ENCODE results near the gene NDST3. TPM values are rescaled to one million over a fixed set of nuclear protein-coding genes. Genes with fewer than 3 reads are reported as not detected.

The NDST3 gene
- total RNA-seq, 1 experiment from 2014 or later = 0.70 TPM

GRCh38 chr4:118180776-118181175 lies 146.5 kb downstream of the NDST3 start:
- Histone ChIP-seq H2BK12ac (ENCODE audit: insufficient read length, low read depth, low read length) (no peak overlapping the region), H3K79me2 (ENCODE audit: insufficient read depth, low read length) (no peaks in the 10 kb centered on the region), H2BK15ac (ENCODE audit: low read depth, low read length) (no peak overlapping the region), H4K8ac (replicated peaks; ENCODE audit: insufficient read length, low read depth, low read length) (no peak overlapping the region), H2AFZ (ENCODE audit: low read length) (no peak overlapping the region), H3K23me2 (ENCODE audit: insufficient read length, low read depth, low read length, poor library complexity, severe bottlenecking) (no peaks in the 10 kb centered on the region), H4K91ac (ENCODE audit: insufficient read length, low read depth, low read length) (no peak overlapping the region), H3K27ac (ENCODE audit: insufficient read length, low read depth, low read length) (no peak overlapping the region), H3K4me1 (ENCODE audit: insufficient read depth, low read length) (no peaks in the 10 kb centered on the region), H3K27me3 (ENCODE audit: insufficient read depth, low read length) (no peaks in the 10 kb centered on the region), H3K4me2 (ENCODE audit: insufficient read depth, insufficient read length, low read length) (no peak overlapping the region), H3K9me3 (ENCODE audit: control insufficient read depth, low read depth, low read length) (no peaks in the 10 kb centered on the region), H3K79me1 (ENCODE audit: insufficient read depth, low read depth, low read length, poor library complexity, severe bottlenecking) (no peaks in the 10 kb centered on the region), H3K23ac (ENCODE audit: insufficient read length, low read depth, low read length) (no peak overlapping the region), H3K9ac (ENCODE audit: extremely low read depth, insufficient read length, low read length) (no peak overlapping the region), H2BK120ac (ENCODE audit: low read depth, low read length, poor library complexity, severe bottlenecking) (no peak overlapping the region), H3T11ph (ENCODE audit: low read length) (no peak overlapping the region), H3K18ac (ENCODE audit: insufficient read length, low read depth, low read length) (no peak overlapping the region), H3K14ac (ENCODE audit: insufficient read depth, low read length) (no peak overlapping the region), H2BK5ac (ENCODE audit: insufficient read length, low read length) (no peak overlapping the region), H2BK20ac (ENCODE audit: low read depth, low read length, poor library complexity, severe bottlenecking) (no peak overlapping the region), H4K5ac (ENCODE audit: insufficient read length, low read depth, low read length) (no peak overlapping the region), H3K56ac (ENCODE audit: insufficient read length, low read depth, low read length) (no peak overlapping the region), H3K4ac (ENCODE audit: low read depth, low read length) (no peak overlapping the region), H2AK5ac (ENCODE audit: insufficient read length, low read length) (no peak overlapping the region), H4K20me1 (ENCODE audit: control insufficient read depth, insufficient read depth, insufficient read length) (no peaks in the 10 kb centered on the region)
- H3K27ac Mint-ChIP-seq = no peak overlapping the region
- H3K4me3 Mint-ChIP-seq = no peak overlapping the region
- no peak for TF ChIP-seq CTCF (conservative IDR thresholded peaks at IDR 0.05)
- H3K27me3 Mint-ChIP-seq (ENCODE audit: low read depth) = no peaks in the 10 kb centered on the region
- DNase-seq = no peak
- no peaks in the 10 kb centered on the region for H3K9me3 Mint-ChIP-seq
- WGBS (ENCODE audit: extremely low coverage, insufficient read length, low lambda C conversion rate) = no CpG with 5 or more reads among the region's 2 CpGs
- H3K4me1 Mint-ChIP-seq = peaks cover 0 to 5% of the 10 kb centered on the region in 2 experiments; a peak in 2 of 4 replicates
- no peaks in the 10 kb centered on the region for H3K36me3 Mint-ChIP-seq (ENCODE audit: insufficient read depth in 1 of 3, low read depth in 3 of 3)
